Measurements from ENCODE around the gene DBNDD2.

- TF ChIP-seq POLR2A (IDR thresholded peaks at IDR 0.05) (no peak), CTCF (IDR thresholded peaks at IDR 0.05) (no peak)
These were observed 17.2 kb upstream of the DBNDD2 start for GRCh38 chr20:45390931-45391330.

Measured in heart left ventricle (tissue), 13 donors.